GM12878 (cell line): ENCODE measurements around the gene C3orf33. TPM values are rescaled to one million over a fixed set of nuclear protein-coding genes. Genes with fewer than 3 reads are reported as not detected.
A peak's percentile ranks its signal among the peaks of the same experiment; 100 is the strongest.

ENCODE experiments used
- ATAC-seq: fragments of 200-7000 bp; cut with Tn5 transposase; 3 replicates; pipeline ENCODE4 v1.9.1; 2020; ENCODE audit warnings: mild to moderate bottlenecking, moderate library complexity
- BruUV-seq: library from RNA; stranded (reverse); fragments of 400-500 nt; replicated peaks from 2 replicates; lab custom pipeline; 2021; lab: Mats Ljungman, UMichigan
- CTCF ChIA-PET: fragments of 300-600 bp; sonication (Branson Sonifier 250); formaldehyde crosslinking; extraction: SDS; loops from one replicate; lab custom pipeline; 2021; ENCODE audit warnings: inconsistent platforms; lab: Yijun Ruan, JAX
- POLR2A ChIA-PET: fragments of 350-600 bp; formaldehyde crosslinking; extraction: SDS; loops from one replicate; lab custom pipeline; 2021; ENCODE audit warnings: inconsistent platforms; lab: Charles Lee
- RAD21 ChIA-PET: fragments of 300-600 bp; sonication (Branson Sonifier 250); formaldehyde crosslinking; loops from one replicate; lab custom pipeline; 2023; ENCODE audit warnings: antibody characterized with exemption; ENCODE audit not compliant: unreplicated experiment; lab: Charles Lee
- SMC1A ChIA-PET: fragments of 300-600 bp; sonication (Branson Sonifier 250); formaldehyde crosslinking; loops from one replicate; lab custom pipeline; 2023; ENCODE audit not compliant: unreplicated experiment, uncharacterized antibody; lab: Charles Lee
- DNase-seq: peaks from one replicate; pipeline ENCODE4 v3.0.0-alpha.2; 2011; ENCODE audit warnings: low read depth, low spot score
- FAIRE-seq: peaks from 3 replicates; lab custom pipeline; 2011; peaks lifted over from hg19 to GRCh38; lab: Jason Lieb, UNC
- H2AFZ ChIP-seq: 2 replicates; pipeline ENCODE4 v1.6.0; 2011; ENCODE audit warnings: low read depth, low read length, control low read depth; ENCODE audit not compliant: control insufficient read depth
- H3K27ac ChIP-seq: 2 replicates; pipeline ENCODE4 v1.5.1; 2011; ENCODE audit warnings: control low read depth; ENCODE audit not compliant: control insufficient read depth, insufficient read depth
- H3K27me3 ChIP-seq, 2 experiments: replicated peaks in 1 of 2; 2 replicates each; pipeline versions ENCODE4 v1.6.0 to v1.6.1; 2011; ENCODE audit warnings: low read length in 1 of 2; ENCODE audit not compliant: control insufficient read depth in 2 of 2, insufficient read depth in 2 of 2
- H3K36me3 ChIP-seq, 2 experiments: 2 replicates each; pipeline ENCODE4 v1.5.1; 2011; ENCODE audit warnings: low read length in 1 of 2; ENCODE audit not compliant: control insufficient read depth in 2 of 2, insufficient read depth in 2 of 2
- H3K4me1 ChIP-seq: 2 replicates; pipeline ENCODE4 v1.6.1; 2011; ENCODE audit warnings: mild to moderate bottlenecking, low read length, moderate library complexity, mixed read lengths; ENCODE audit not compliant: control insufficient read depth, insufficient read depth
- H3K4me2 ChIP-seq: 2 replicates; pipeline ENCODE4 v1.6.0; 2011; ENCODE audit warnings: control low read depth; ENCODE audit not compliant: control insufficient read depth, insufficient read depth
- H3K4me3 ChIP-seq: fragments of 200-600 bp; sonication (generic); 2 replicates; pipeline ENCODE4 v1.5.1; 2016
- H3K79me2 ChIP-seq: 2 replicates; pipeline ENCODE4 v1.6.0; 2011; ENCODE audit warnings: low read length; ENCODE audit not compliant: control insufficient read depth, insufficient read depth
- H3K9ac ChIP-seq: 2 replicates; pipeline ENCODE4 v1.8.0; 2011; ENCODE audit warnings: low read length, control low read depth, mixed read lengths; ENCODE audit not compliant: control insufficient read depth, insufficient read depth
- H3K9me3 ChIP-seq: replicated peaks from 3 replicates; pipeline ENCODE4 v1.5.1; 2011; ENCODE audit warnings: mild to moderate bottlenecking, low read length; ENCODE audit not compliant: control insufficient read depth, insufficient read depth
- H4K20me1 ChIP-seq: 2 replicates; pipeline ENCODE4 v1.6.0; 2011; ENCODE audit not compliant: control insufficient read depth, insufficient read depth
- BCL3 ChIP-seq: IDR thresholded peaks from 2 replicates; pipeline ENCODE4 v1.6.1; 2011; ENCODE audit warnings: borderline replicate concordance, low read depth, mild to moderate bottlenecking, moderate library complexity, low read length; ENCODE audit not compliant: insufficient read depth, poor library complexity, severe bottlenecking
- CBFB ChIP-seq: IDR thresholded peaks from 2 replicates; pipeline ENCODE4 v1.6.1; 2016; ENCODE audit warnings: antibody characterized with exemption, low read depth
- CEBPZ ChIP-seq: fragments of 150-350 bp; IDR thresholded peaks from 2 replicates; pipeline ENCODE4 v1.6.1; 2016; ENCODE audit warnings: low read depth, low read length
- ESRRA ChIP-seq: IDR thresholded peaks from 2 replicates; pipeline ENCODE4 v1.6.1; 2012; ENCODE audit warnings: mild to moderate bottlenecking, low read length, improper control_type of control experiment
- ETV6 ChIP-seq, 2 experiments: fragments of 450-650 bp in 1 of 2; IDR thresholded peaks in 1 of 2; conservative IDR thresholded peaks in 1 of 2; 2 replicates each; pipeline ENCODE4 v1.6.1; 2014; ENCODE audit warnings: antibody characterized with exemption in 1 of 2, borderline replicate concordance in 1 of 2, low read depth in 1 of 2, mild to moderate bottlenecking in 1 of 2, moderate library complexity in 1 of 2
- EZH2 ChIP-seq: IDR thresholded peaks from 2 replicates; pipeline ENCODE4 v1.6.1; 2012; ENCODE audit warnings: low read depth, mild to moderate bottlenecking, control low read depth, inconsistent platforms, low read length, borderline replicate concordance; ENCODE audit not compliant: control insufficient read depth
- HCFC1 ChIP-seq: fragments of 150-350 bp; IDR thresholded peaks from 2 replicates; pipeline ENCODE4 v1.6.1; 2014; ENCODE audit warnings: low read length
- KLF5 ChIP-seq: fragments of 450-650 bp; IDR thresholded peaks from 2 replicates; pipeline ENCODE4 v1.6.1; 2014; ENCODE audit warnings: mild to moderate bottlenecking; ENCODE audit not compliant: partially characterized antibody
- NFIC ChIP-seq: IDR thresholded peaks from 2 replicates; pipeline ENCODE4 v1.6.1; 2012; ENCODE audit warnings: low read depth, mild to moderate bottlenecking, inconsistent platforms, low read length, moderate library complexity
- PAX5 ChIP-seq: IDR thresholded peaks from 2 replicates; pipeline ENCODE4 v1.6.1; 2011; ENCODE audit warnings: low read depth, low read length, borderline replicate concordance
- RB1 ChIP-seq: fragments of 450-650 bp; formaldehyde crosslinking; IDR thresholded peaks from 2 replicates; pipeline ENCODE4 v1.6.1; 2017; ENCODE audit warnings: mild to moderate bottlenecking, borderline replicate concordance
- RCOR1 ChIP-seq: conservative IDR thresholded peaks from 2 replicates; pipeline ENCODE4 v1.6.1; 2012; ENCODE audit warnings: low read depth, low read length, improper control_type of control experiment
- SIX5 ChIP-seq: IDR thresholded peaks from 2 replicates; pipeline ENCODE4 v1.6.1; 2011; ENCODE audit warnings: mild to moderate bottlenecking, low read depth, low read length, moderate library complexity; ENCODE audit not compliant: severe bottlenecking
- SMARCA5 ChIP-seq: fragments of 450-650 bp; IDR thresholded peaks from 2 replicates; pipeline ENCODE4 v1.6.1; 2017; ENCODE audit warnings: mild to moderate bottlenecking
- SMC3 ChIP-seq: IDR thresholded peaks from 2 replicates; pipeline ENCODE4 v1.6.1; 2011; ENCODE audit warnings: low read length, improper control_type of control experiment, borderline replicate concordance
- SP1 ChIP-seq: IDR thresholded peaks from one replicate; pipeline ENCODE4 v1.6.1; 2011; ENCODE audit warnings: low read depth, low read length
- SPI1 ChIP-seq: IDR thresholded peaks from 2 replicates; pipeline ENCODE4 v1.6.1; 2011; ENCODE audit warnings: low read depth, mild to moderate bottlenecking, low read length, moderate library complexity, borderline replicate concordance; ENCODE audit not compliant: insufficient read depth
- TAF1 ChIP-seq: IDR thresholded peaks from 2 replicates; pipeline ENCODE4 v1.6.1; 2011; ENCODE audit warnings: mild to moderate bottlenecking, low read depth, low read length, borderline replicate concordance
- YBX1 ChIP-seq: fragments of 450-650 bp; IDR thresholded peaks from 2 replicates; pipeline ENCODE4 v1.6.1; 2016; ENCODE audit warnings: antibody characterized with exemption
- WGBS: methylation state at CpG from one replicate; pipeline ENCODE4 v1.1.6; 2016; ENCODE audit warnings: low lambda C conversion rate; ENCODE audit not compliant: insufficient replicate concordance, insufficient coverage; ENCODE audit errors: missing lambda C conversion rate; 5-methylcytosine and 5-hydroxymethylcytosine counted together
- in situ Hi-C: fragments of 300-500 bp; cut with MboI; formaldehyde crosslinking; loops from 9 replicates; pipeline ENCODE4 v1.14.3; 2018; ENCODE audit warnings: mixed read lengths
- intact Hi-C: fragments of 100-400 bp; cut with micrococcal nuclease; formaldehyde crosslinking; loops from one replicate; pipeline ENCODE4 v1.14.2; 2022; ENCODE audit not compliant: unreplicated experiment
- polyA plus RNA-seq, 11 experiments: library from polyadenylated mRNA; depleted of rRNA in 4 of 11; unstranded in 6 of 11; stranded (reverse) in 5 of 11; fragments of >200 nt; fragmentation: Nextera tagmentation in 4 of 11; fragmentation: Illumina TruSeq in 1 of 11; extraction: Ambion mirVana in 4 of 11; extraction: Trizol in 1 of 11; gene quantifications; 1 replicate in 1 of 11; 2 replicates in 10 of 11; pipeline versions ENCODE4 v1.2.1 to v1.2.3, GENCODE V29; 2011 to 2016; ENCODE audit warnings: inconsistent platforms in 2 of 11, missing spikeins in 2 of 11, low read depth in 1 of 11
- total RNA-seq, 4 experiments: library from RNA; depleted of rRNA in 3 of 4; stranded (reverse); fragments of >200 nt in 3 of 4; fragmentation: Illumina TruSeq in 1 of 4; extraction: Trizol in 1 of 4; gene quantifications; 2 replicates each; pipeline versions ENCODE4 v1.2.1 to v1.2.3, GENCODE V29; 2013 to 2021

C3orf33 gene
- total and polyA plus RNA-seq, 10 of the 15 experiments (the other 5 are each of a cell fraction or from before 2014, with no cell fraction given): 0.35 to 1.7 (median 0.90) TPM

GRCh38 chr3:155805204-155805801, 775 bp downstream of the C3orf33 start:
- peak; percentile 16; the same call in 2 of the 3 replicates for ATAC-seq
- H3K4me2 ChIP-seq: peak overlapping the region; percentile 95
- peak overlapping the region; percentile 76 for H3K9ac ChIP-seq
- no peaks in the 10 kb centered on the region for H3K9me3 ChIP-seq
- ChIA-PET RAD21 (interaction anchor here (0.7 to 2.3 kb wide), 25 partner anchors 11 to 344 kb away, joined by 3 to 48 read pairs (median 4); partner anchors contain the start of genes GMPS and SLC33A1), SMC1A (interaction anchor here (0.6 to 2.9 kb wide), 31 partner anchors 11 to 576 kb away, joined by 3 to 23 read pairs (median 3); partner anchors contain the start of genes GMPS and SLC33A1), CTCF (interaction anchor here (0.7 to 3.0 kb wide), 60 partner anchors 8 to 1431 kb away, joined by 3 to 70 read pairs (median 5); partner anchors contain the start of genes GMPS and SLC33A1), POLR2A (interaction anchor here (0.6 to 2.3 kb wide), 6 partner anchors 38 to 94 kb away, joined by 3 to 9 read pairs (median 4); partner anchors contain the start of gene GMPS)
- 70% methylated on average over 13 of the region's 15 CpGs for WGBS
- FAIRE-seq: no peak
- H3K4me3 ChIP-seq: peak overlapping the region; percentile 68; the same call in 1 of the 2 replicates
- BruUV-seq: no TSS peak
- H4K20me1 ChIP-seq: no peaks in the 10 kb centered on the region
- no peak for DNase-seq
- no peak overlapping the region for H3K27ac ChIP-seq
- H3K79me2 ChIP-seq: no peaks in the 10 kb centered on the region
- in situ Hi-C loops (no loop called here), intact Hi-C loops (loop anchor here (5.0 to 10.0 kb wide), 3 partner anchors 67 to 199 kb away; partner anchors contain the start of gene GMPS)
- no peaks in the 10 kb centered on the region for H3K36me3 ChIP-seq
- peak overlapping the region; percentile 96 for H2AFZ ChIP-seq
- no peaks in the 10 kb centered on the region; a peak in 1 of 4 replicates for H3K27me3 ChIP-seq
- H3K4me1 ChIP-seq: peaks cover 3% of the 10 kb centered on the region; the same call in 1 of the 2 replicates
- TF ChIP-seq RB1 (no peak), CBFB (no peak), SMC3 (no peak), SP1 (no peak), NFIC (no peak), EZH2 (no peak), SIX5 (no peak), RCOR1 (no peak), BCL3 (no peak), SMARCA5 (no peak), CEBPZ (no peak), YBX1 (no peak), KLF5 (no peak), HCFC1 (no peak), SPI1 (no peak), TAF1 (no peak), ETV6 (conservative IDR thresholded peaks at IDR 0.05 in 1 of 2, IDR thresholded peaks at IDR 0.05 in 1 of 2; ENCODE audit: borderline replicate concordance in 1 of 2, low read depth in 1 of 2) (no peak), PAX5 (no peak), ESRRA (no peak)
